ENCODE measurements around the gene GAS5.
A peak's percentile ranks its signal among the peaks of the same experiment; 100 is the strongest.
"Not testable (repeated sequence)": the region's sequence is repeated elsewhere in the genome, so short reads cannot be mapped to it uniquely, and the experiment has no call there.

The GAS5 gene

GRCh38 chr1:173868266-173869020, 654 bp upstream of the GAS5 start, which contains the start of gene ZBTB37:
Gene ZBTB37, plus strand, starts transcription at chr1:173868380. Its CDS starts 1,846 bp downstream, at chr1:173870226.
- DNase-seq: peak; percentile 98 to 99

GRCh38 chr1:173867141-173867752, 542 bp downstream of the GAS5 start:
- no peak for DNase-seq

- DNase-seq: no peak
These were observed 1.2 kb downstream of the GAS5 start for GRCh38 chr1:173866413-173867115.

GRCh38 chr1:173865468-173866164, 2.2 kb downstream of the GAS5 start:
- no peak for DNase-seq

- DNase-seq: no peak
These were observed 3.5 kb downstream of the GAS5 start for GRCh38 chr1:173864179-173864867.

GRCh38 chr1:173863224-173864161, 4.3 kb downstream of the GAS5 start:
- no peak for DNase-seq

- DNase-seq: no peak
These were observed 5.0 kb downstream of the GAS5 start for GRCh38 chr1:173862769-173863223.

- not testable (repeated sequence) for DNase-seq
These were observed 5.5 kb downstream of the GAS5 start for GRCh38 chr1:173862146-173862768.

GRCh38 chr1:173861731-173862145, 6.1 kb downstream of the GAS5 start:
- DNase-seq: no peak

GRCh38 chr1:173860065-173860464, 7.7 kb downstream of the GAS5 start:
- DNase-seq: no peak

- not testable (repeated sequence) for DNase-seq
These were observed 8.2 kb downstream of the GAS5 start for GRCh38 chr1:173859547-173859946.

GRCh38 chr1:173857363-173857917, 10.3 kb downstream of the GAS5 start:
- DNase-seq: no peak

GRCh38 chr1:173856903-173857302, 10.9 kb downstream of the GAS5 start:
- no peak for DNase-seq

GRCh38 chr1:173856014-173856413, 11.8 kb downstream of the GAS5 start:
- no peak for DNase-seq

- no peak for DNase-seq
These were observed 14.7 kb downstream of the GAS5 start for GRCh38 chr1:173853074-173853473.

- no peak for DNase-seq
These were observed 15.7 kb downstream of the GAS5 start for GRCh38 chr1:173852105-173852504.

GRCh38 chr1:173832748-173833147, 35.0 kb downstream of the GAS5 start:
- DNase-seq: no peak

GRCh38 chr1:173827611-173828010, 40.2 kb downstream of the GAS5 start:
- no peak for DNase-seq

- DNase-seq: peak; percentile 99
These were observed 43.3 kb downstream of the GAS5 start, which contains the start of the genes CENPL and DARS2 for GRCh38 chr1:173824315-173825081. Gene CENPL, minus strand, starts transcription at chr1:173824883. Its CDS starts 13,584 bp downstream, at chr1:173811299. Gene DARS2, plus strand, starts transcription at chr1:173824673. Its CDS starts 557 bp downstream, at chr1:173825230.
